T-helper 22 cell (primary cell): ENCODE data around the gene ORC2.

Experiments
- DNase-seq: peaks from one replicate; pipeline ENCODE4 v3.0.0-alpha.2; 2020; ENCODE audit warnings: low read depth

The ORC2 gene

DNA sequence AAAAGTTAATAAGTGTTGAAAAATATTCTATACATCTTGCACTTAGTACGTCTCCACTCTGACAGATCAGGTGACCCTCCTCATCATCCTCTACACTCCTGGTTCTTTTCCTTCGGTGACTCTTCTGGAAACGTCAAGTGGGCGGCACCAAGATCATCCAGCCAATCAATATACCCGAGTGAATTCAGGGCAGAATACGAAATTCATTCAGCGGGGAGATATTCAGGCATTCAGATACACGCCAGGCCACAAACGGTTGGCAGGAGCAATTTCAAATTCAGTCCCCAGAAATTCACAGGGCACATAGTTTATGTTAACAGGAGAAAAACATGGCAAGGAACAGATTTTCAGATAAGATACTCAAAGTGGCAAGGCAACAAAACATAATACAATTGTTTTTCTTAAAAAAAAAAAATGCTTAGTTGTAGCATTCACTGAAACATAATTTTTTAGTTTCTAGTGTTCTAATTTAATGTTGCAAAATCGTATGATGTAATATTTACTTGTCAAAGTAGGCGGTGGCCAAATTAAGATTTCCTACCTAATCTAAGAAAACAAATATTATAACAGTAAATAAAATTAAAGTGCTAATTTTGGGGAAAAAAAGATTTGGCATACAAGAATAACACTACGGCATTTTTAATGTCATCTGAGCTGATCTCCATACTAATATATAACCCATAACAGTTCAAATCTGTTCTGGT, 103.2 kb downstream of the ORC2 start:
- no peak for DNase-seq
